IPS-18c (cell line): ENCODE measurements around the gene TSPYL1.
"Not testable (repeated sequence)": the region's sequence is repeated elsewhere in the genome, so short reads cannot be mapped to it uniquely, and the experiment has no call there.

Experiments
- H3K4me3 ChIP-seq: 2 replicates; pipeline ENCODE4 v1.7.0; 2013; ENCODE audit warnings: low read depth, mild to moderate bottlenecking, low read length, moderate library complexity; ENCODE audit not compliant: insufficient read depth
- H3K9me3 ChIP-seq: one replicate; pipeline ENCODE4 v1.6.1; 2013; ENCODE audit warnings: mild to moderate bottlenecking, low read length, moderate library complexity; ENCODE audit not compliant: control insufficient read depth, insufficient read depth

The TSPYL1 gene

DNA sequence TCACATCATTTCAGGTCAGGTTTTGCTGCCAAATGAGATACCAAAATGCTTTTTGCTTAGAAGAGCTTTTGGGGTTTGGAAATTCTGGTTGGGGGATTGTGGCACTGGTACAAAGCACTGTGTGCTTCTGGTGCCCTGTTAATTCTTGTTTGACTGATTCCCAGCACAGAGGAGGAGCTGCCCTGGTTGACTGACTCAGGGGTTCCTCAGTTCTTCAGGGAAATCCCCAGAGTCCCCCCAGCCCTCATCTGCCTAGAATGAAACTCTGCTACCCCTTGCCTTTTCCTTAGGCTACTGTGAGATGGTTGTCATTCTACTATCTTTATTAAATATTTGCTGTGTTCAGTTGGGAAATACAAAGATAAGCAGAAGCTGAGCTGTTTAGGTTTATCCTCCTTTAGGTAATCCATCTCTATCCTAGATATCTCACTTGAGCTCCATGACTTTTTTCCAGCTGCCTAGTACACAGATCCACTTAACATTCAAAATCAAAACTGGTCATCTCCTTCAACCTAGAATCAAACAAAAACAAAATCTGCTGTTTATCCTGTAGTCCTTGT, 24.9 kb upstream of the TSPYL1 start:
- Histone ChIP-seq H3K4me3 (no peak overlapping the region), H3K9me3 (no peaks in the 10 kb centered on the region)

DNA sequence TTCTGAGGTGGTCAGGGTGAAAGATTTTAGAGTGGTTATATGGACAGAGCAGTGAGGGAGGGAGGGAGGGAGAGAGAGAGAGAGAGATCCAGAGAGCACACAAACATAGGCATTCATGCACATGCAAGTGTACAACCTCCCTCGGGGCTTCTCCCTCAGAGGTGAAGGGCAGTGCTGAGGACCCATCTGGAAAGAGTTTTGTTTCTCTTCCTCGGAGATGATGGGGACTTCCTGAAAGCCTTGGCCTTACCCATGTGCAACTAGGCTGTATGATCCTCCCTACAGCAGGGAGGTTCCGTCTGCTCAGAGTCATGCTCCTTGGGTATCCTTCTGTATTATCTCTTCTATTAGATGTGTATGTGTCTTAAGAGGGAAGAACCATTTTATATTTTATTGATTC, 21.4 kb upstream of the TSPYL1 start:
- no peak overlapping the region for H3K4me3 ChIP-seq

DNA sequence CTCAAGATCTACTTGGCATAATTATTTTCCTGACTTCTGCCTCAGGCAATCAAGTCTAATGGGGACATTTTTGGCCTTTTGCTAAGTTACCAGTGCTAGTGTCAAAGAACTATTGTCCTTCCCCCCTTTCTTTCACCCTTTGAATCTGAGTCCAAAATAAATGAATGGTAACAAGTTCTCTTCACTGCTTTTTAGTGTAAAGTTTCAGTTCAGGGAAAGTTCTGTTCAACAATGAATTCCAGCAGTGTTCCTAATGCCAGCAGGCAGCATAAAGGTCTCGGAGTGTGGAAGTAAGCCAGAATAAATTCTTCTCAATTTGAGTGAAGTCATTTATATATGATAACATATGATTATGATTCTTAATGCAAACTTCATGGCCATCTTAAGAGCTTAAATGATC, 20.8 kb upstream of the TSPYL1 start:
- no peaks in the 10 kb centered on the region for H3K9me3 ChIP-seq
- H3K4me3 ChIP-seq = no peak overlapping the region

More for the DNA sequence above, 21.4 kb upstream of the TSPYL1 start:
- no peaks in the 10 kb centered on the region for H3K9me3 ChIP-seq

DNA sequence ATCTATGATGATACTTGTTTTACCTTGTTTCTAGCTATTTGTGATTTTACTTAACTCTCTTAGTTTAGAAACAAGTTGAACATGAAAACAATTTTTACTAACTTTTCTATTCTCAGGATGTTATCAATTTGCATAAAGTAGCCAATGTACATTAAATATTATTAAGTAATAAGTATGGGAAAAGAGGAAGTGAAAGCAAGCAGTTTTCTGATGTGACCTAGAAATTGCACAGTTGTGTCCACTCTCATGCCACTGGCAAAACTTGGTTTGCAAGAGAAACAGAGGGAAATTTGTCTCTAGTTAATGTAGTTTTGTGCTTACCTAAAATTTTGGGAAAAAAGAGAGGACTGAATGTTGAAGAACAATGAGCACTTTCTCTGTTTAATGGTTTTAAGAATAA, 19.2 kb upstream of the TSPYL1 start:
- Histone ChIP-seq H3K9me3 (no peaks in the 10 kb centered on the region), H3K4me3 (no peak overlapping the region)

DNA sequence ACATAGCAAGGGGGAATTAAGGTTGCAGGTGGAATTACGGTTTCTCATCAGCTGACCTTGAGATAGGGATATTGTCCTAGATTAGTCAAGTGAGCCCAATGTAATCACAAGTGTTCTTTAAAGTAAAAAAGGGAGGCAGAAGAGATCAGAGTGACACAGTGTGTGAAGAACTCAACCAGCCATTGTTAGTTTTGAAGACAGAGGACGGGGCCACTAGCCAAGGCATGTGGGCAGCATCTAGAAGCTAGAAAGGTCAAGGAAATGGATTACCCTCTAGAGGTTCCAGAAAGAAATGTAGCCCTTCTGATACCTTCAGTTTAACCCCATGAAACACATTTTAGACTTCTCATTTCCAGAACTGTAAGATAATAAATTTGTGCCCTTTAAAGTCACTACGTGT, 18.5 kb upstream of the TSPYL1 start:
- Histone ChIP-seq H3K4me3 (no peak overlapping the region), H3K9me3 (no peaks in the 10 kb centered on the region)

DNA sequence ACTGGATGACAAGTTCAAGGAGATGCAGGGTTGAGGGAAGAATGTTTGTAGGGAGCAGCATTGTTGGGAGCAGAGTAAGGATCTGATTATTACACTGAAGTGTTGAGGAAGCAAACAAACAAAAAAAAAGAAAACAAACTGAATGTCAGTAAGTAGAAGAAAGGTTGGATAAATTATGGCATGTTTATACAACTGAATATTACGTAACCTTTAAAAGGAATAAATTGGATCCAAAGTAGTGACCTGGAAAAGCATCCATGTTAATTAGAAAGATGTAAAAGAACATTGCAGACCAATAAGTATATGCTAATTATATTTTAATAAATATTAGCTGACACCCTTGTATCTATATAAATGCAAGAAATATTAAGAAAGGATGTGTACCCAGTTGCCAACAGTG, 12.8 kb upstream of the TSPYL1 start:
- Histone ChIP-seq H3K4me3 (no peak overlapping the region), H3K9me3 (no peaks in the 10 kb centered on the region)

DNA sequence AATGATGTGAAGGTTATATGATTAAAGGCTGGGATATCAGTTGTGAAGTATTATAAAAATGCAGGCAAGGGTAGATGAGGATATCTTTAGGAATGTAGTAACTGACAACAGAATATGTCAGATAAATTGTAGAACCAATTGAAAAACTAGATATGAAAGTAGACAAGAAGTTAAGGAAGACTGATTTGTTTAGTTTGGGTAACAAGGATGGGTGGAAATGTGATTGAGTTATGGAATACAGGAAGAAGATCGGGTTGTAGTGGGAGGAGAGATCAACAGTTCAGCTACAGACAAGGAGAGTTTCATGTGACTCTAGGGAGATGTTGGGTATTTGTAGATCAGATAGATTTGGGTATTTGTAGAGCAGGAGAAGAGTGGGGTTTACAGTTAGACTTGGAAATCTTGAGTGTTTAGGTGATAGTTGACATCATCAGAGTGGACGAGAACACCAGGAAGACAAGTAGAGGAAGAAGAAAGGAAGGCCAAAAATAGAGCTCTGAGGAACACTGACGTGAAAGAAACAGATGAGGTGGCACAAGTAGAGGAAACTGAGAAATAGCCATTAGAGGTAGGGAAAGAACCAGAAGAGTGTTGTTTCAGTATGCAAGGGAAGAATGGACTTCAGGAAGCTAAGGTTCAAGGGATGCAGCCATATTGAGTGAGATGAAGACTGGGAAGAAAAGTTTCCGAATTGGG, 12.1 kb upstream of the TSPYL1 start:
- H3K9me3 ChIP-seq = no peaks in the 10 kb centered on the region
- no peak overlapping the region for H3K4me3 ChIP-seq

DNA sequence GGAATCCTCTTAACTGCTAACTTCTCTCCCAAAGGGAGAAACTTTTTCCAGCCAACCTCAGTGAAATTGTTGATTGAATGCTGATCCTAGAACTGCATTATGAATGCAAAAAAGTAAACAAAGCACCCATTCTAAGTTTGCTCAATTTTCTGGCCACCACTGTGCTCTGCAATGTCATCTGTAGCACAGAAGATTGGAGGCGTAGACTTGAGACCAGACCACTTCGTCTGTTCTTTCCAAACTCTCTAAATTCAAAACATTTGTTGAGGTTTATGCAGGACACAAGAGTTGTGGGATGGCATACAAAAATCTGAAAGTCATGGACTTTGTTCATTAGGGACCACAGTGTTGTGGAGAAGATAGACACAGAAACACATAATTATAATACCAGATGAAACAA, 11.1 kb upstream of the TSPYL1 start:
- H3K9me3 ChIP-seq = no peaks in the 10 kb centered on the region
- H3K4me3 ChIP-seq = no peak overlapping the region

DNA sequence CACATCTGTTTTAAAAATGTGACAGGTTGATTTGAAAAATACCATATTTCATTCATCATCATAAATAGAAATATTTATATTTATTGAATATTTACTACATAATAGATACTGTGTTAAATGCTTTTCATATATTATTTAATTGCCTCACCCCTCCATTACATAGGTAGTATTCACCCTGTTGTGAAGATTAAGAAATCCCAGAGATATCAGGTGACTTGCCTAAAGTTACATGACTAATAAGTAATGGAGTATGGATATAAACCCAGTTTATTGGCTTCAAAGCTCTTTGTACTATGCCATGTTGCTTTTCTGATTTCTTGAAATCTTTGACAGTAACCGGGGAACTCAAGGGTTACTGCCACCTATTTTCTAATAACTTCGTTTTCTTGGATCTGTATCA, 10.1 kb upstream of the TSPYL1 start:
- H3K9me3 ChIP-seq = no peaks in the 10 kb centered on the region
- H3K4me3 ChIP-seq = no peak overlapping the region

DNA sequence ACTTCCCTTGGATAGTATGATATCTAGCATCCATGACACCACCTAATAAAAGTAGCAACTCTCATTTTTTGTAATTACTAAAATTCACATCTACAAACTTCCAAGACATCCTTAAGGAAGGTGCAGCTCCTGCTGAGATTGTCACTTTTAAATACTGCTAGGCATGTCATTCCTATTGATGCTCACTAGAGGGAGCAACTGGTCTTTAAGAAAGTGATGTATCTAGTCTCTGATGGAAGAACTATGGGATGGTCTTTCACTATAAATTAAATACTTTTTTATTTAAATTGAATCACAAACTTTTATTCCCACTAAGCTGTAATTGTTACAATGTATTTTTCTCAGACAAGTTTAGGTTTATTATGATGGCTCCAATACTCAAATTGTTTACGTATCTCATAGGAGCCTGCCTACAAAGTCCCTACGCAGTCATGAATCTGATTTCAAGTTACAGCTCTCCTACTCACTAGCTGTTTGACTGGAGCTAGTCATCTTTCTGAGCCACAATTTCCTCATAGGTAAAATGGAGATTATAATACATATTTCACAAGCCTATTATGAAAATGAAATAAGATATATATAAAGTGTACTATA, 8.1 kb upstream of the TSPYL1 start:
- H3K4me3 ChIP-seq = no peak overlapping the region
- no peaks in the 10 kb centered on the region for H3K9me3 ChIP-seq

DNA sequence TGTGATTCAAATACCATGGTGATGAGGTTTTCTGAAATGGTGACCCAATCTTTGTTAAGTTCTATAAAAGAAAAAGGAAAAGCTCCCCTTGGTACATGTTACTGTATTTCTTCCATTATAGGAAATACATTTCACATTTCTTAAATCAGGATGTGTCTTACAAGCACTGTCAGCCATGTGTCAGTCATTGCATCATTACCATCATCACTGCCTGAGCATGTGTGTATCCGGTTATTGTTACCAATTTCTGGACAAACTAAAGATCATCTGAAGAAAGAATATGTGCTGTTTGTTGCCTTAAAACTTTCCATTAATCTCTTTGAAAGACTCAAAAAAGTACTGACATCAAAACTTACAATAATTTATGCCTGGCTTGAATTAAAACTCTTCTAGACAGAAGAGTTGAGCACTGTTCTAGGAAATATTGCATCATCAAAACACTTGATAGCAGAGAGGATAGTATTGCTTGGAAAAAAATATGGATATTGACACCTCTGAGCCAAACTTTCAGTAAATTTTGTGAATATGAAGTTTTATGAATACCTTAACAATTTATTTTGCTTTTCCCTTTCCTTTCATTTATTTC, 7.1 kb upstream of the TSPYL1 start:
- no peak overlapping the region for H3K4me3 ChIP-seq
- H3K9me3 ChIP-seq = no peaks in the 10 kb centered on the region

DNA sequence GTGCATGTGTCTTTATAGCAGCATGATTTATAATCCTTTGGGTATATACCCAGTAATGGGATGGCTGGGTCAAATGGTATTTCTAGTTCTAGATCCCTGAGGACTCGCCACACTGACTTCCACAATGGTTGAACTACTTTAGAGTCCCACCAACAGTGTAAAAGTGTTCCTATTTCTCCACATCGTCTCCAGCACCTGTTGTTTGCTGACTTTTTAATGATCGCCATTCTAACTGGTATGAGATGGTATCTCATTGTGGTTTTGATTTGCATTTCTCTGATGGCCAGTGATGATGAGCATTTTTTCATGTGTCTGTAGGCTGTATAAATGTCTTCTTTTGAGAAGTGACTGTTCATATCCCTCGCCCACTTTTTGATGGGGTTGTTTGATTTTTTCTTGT, 5.3 kb upstream of the TSPYL1 start:
- H3K4me3 ChIP-seq, H3K9me3 ChIP-seq: not testable (repeated sequence)

DNA sequence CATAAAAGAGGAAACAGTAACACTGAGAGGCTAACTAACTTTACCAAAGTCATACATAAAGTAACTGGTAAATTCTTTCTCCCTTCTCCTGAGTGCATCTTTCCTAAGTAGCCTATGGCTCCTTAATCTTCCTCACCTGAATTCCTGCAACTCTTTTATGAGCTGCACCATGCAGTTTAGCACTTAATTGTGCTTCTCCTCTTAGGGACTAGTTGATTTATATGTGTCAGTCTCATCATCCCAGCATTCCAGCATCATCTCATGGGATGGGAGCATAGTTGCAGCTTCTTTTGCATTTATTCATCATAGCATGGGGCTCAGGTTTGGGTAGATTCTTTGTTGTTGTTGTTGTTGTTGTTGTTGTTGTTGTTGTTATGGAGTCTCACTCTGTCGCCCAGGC, 3.5 kb upstream of the TSPYL1 start:
- H3K9me3 ChIP-seq = no peaks in the 10 kb centered on the region
- H3K4me3 ChIP-seq = no peak overlapping the region

DNA sequence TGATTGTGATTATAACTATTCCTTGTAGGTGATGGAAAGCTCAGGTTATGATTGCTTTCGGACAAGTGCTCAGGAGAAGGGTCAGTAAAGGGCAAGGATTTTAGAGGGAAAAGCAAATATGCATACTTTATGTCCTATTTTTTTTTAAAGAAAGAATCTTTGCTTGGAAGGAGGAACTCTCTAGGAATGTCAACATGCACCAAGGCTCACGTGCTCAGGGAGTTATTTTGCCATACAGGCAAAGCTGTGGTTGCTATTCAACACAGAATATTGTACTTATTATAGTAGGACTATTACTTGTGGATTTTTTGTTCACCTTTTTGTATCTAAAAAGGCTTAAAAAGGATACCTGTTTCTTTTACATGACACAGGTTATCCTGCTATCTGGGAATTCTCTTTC, 3.0 kb upstream of the TSPYL1 start:
- no peaks in the 10 kb centered on the region for H3K9me3 ChIP-seq
- H3K4me3 ChIP-seq = no peak overlapping the region

DNA sequence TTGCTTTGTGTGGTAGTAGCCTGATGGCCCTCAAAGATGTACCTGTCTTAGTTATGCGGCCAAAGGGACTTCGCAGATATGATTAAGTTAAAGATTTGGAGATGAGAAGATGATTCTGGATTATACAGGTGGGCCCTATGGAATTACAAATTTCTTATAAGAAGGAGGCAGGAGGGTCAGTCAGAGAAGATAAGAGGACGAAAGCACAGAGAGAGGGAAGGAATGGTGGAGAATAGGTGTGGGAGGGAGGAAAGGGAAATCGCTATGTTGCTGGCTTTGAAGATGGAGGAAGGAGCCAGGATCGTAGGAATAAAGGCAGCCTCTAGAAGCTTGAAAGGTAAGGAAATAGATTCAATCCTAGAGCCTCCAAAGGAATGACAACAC, 1.2 kb upstream of the TSPYL1 start:
- Histone ChIP-seq H3K9me3 (no peaks in the 10 kb centered on the region), H3K4me3 (peak overlapping the region; percentile 97; the same call in 1 of the 2 replicates)

DNA sequence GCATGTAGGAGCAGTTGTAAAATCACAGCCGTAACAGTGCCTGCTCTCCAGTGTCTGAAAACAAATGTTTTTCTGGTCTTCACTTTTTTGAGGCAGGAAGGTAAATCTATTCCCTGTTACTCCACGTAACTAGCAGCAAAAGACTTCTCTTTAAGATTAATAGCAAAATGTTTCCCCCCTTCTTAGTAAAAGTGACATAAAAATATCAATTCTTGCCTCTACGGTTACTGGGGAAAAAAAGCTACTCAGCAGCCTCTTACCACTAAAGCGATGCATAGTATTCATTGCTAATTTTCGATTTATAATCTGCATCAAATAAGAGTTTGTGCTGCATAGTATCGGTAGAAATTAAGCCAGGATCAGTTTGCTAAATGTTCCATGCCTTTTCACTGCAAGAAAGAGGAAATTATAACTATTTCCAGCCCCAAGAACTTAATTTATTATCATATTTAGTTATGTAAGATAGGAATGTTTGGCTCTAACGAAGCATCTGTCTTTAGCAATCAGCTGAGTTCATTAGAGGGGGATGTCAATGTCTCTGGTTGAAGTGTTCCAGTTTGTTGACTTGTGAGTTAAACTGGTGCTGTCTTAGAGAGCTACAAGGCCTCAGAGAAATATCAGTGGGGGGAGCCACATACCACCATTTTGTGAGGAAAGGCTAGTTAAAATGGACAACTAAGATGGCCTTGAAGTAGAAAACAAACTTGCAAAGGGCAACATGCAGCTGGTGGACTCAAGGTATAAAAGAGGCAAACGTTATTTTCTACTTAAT, 617 bp upstream of the TSPYL1 start:
- no peaks in the 10 kb centered on the region for H3K9me3 ChIP-seq
- H3K4me3 ChIP-seq = peak overlapping the region; percentile 97

DNA sequence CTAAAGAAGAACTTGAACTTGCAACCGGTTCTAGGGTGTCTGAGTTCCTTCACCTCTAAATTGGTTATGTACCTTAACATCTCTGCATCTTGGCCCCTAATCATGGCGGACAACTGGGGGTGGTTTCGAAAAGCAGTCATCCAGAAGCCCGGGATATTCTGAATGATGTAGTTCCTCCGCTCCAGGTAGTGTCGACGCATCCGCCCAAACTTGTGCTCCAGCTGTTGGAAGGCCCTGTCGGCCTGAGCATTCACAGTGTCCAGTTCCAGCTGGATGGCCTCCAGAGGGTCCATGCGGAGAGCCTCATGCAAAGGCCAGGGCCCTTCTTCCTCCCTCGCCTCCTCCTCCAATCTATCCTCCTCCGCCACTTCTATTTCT, 887 bp downstream of the TSPYL1 start:
- no peaks in the 10 kb centered on the region for H3K9me3 ChIP-seq
- peak overlapping the region; percentile 97 for H3K4me3 ChIP-seq

DNA sequence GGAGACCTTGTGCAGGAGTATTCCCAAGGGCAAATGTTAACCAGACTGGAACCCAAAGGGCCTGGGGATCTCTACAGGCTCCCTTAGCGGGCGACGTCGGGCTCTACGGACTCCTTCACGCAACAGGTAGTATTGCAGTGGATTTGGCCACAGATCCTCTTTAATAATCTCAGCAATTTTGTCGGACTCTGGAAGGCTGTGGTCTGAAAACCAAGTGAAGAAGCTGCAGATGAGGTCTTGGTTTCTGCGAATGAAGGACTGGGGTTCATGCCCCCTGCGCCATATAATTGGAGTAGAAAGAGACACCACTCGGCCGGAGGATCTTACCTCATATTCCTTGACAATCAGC, 1.3 kb downstream of the TSPYL1 start:
- H3K9me3 ChIP-seq = no peaks in the 10 kb centered on the region
- H3K4me3 ChIP-seq = peak overlapping the region; percentile 97
